ENCODE data around the gene CGRRF1. TPM values are rescaled to one million over a fixed set of nuclear protein-coding genes. Genes with fewer than 3 reads are reported as not detected.
A peak's percentile ranks its signal among the peaks of the same experiment; 100 is the strongest.

CGRRF1 gene
- total and polyA plus RNA-seq, 2 of the 13 experiments (the other 11 are each of a cell fraction or from before 2014, with no cell fraction given): 16.8 to 18.2 TPM

DNA sequence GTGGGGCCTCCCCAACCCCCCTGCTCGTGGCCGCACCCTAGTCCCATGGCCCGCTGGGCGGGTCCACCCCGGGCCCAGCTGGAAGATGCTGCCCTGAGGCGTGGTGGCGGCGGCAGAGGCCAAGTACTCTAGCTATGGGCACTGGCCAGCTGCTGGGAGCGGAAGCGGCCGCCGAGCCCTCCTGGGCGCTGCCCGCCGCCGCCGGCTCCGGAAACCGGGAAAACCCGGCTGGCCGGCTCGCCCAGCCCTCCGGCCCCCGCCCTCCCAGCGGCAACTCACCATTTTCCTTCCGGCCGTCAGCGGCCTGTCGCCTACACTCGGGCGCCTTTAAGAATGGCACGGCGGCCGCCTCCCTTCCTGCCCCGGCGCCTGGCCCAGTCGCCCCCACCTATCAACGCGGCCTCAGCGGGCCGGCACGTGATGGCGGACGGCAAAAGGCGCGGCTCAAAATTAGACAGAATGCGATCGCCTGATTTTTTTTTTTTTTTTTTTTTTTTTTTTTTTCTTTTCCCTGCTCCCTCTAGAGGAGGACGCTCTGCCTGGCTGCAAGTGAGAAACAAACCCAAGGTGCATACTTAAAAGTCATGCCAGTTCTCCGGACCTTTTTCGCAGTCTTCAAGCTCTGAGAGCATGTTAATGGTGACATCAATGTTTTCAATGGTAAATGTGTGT, 20.9 kb upstream of the CGRRF1 start, which contains the start of gene GMFB (continued):
- TF ChIP-seq, protein P1, sequence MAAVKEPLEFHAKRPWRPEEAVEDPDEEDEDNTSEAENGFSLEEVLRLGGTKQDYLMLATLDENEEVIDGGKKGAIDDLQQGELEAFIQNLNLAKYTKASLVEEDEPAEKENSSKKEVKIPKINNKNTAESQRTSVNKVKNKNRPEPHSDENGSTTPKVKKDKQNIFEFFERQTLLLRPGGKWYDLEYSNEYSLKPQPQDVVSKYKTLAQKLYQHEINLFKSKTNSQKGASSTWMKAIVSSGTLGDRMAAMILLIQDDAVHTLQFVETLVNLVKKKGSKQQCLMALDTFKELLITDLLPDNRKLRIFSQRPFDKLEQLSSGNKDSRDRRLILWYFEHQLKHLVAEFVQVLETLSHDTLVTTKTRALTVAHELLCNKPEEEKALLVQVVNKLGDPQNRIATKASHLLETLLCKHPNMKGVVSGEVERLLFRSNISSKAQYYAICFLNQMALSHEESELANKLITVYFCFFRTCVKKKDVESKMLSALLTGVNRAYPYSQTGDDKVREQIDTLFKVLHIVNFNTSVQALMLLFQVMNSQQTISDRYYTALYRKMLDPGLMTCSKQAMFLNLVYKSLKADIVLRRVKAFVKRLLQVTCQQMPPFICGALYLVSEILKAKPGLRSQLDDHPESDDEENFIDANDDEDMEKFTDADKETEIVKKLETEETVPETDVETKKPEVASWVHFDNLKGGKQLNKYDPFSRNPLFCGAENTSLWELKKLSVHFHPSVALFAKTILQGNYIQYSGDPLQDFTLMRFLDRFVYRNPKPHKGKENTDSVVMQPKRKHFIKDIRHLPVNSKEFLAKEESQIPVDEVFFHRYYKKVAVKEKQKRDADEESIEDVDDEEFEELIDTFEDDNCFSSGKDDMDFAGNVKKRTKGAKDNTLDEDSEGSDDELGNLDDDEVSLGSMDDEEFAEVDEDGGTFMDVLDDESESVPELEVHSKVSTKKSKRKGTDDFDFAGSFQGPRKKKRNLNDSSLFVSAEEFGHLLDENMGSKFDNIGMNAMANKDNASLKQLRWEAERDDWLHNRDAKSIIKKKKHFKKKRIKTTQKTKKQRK (IDR thresholded peaks at IDR 0.05; ENCODE audit: low read length): no peak
- TF ChIP-seq ZNF605 (CRISPR knock-in tag; IDR thresholded peaks at IDR 0.05) (peak; percentile 12; the same call in 1 of the 2 replicates), KMT2A (CRISPR knock-in tag; IDR thresholded peaks at IDR 0.05) (peak; percentile 80), SP4 (CRISPR knock-in tag; IDR thresholded peaks at IDR 0.05) (peak; percentile 67), SPEN (CRISPR knock-in tag; IDR thresholded peaks at IDR 0.05; ENCODE audit: low read depth) (peak; percentile 73; the same call in 1 of the 2 replicates), ESRRA (CRISPR knock-in tag; IDR thresholded peaks at IDR 0.05; ENCODE audit: low read depth) (no peak; the same call in 1 of the 2 replicates), BRD4 (CRISPR knock-in tag; IDR thresholded peaks at IDR 0.05) (peak; percentile 60; the same call in 1 of the 2 replicates), POLR2A (IDR thresholded peaks at IDR 0.05; ENCODE audit: insufficient read depth in 1 of 2, low read depth in 2 of 2, low read length in 2 of 2) (peak; percentile 58; a peak in 3 of 4 replicates), SP140L (CRISPR knock-in tag; IDR thresholded peaks at IDR 0.05; ENCODE audit: borderline replicate concordance) (no peak), TAF1 (CRISPR knock-in tag; IDR thresholded peaks at IDR 0.05) (peak; percentile 82), ZNF234 (CRISPR knock-in tag; conservative IDR thresholded peaks at IDR 0.05) (no peak), ARID2 (CRISPR knock-in tag; IDR thresholded peaks at IDR 0.05; ENCODE audit: borderline replicate concordance) (no peak), ZNF24 (IDR thresholded peaks at IDR 0.05) (no peak), ZNF543 (CRISPR knock-in tag; IDR thresholded peaks at IDR 0.05) (0 out of 2 replicates have a peak, but pooled peaks have one; percentile 26), ZBTB21 (CRISPR knock-in tag; IDR thresholded peaks at IDR 0.05) (no peak; the same call in 1 of the 2 replicates), MAF1 (CRISPR knock-in tag; IDR thresholded peaks at IDR 0.05; ENCODE audit: borderline replicate concordance) (no peak), ZNF446 (CRISPR knock-in tag; IDR thresholded peaks at IDR 0.05) (peak; percentile 43; the same call in 1 of the 2 replicates), AGO1 (IDR thresholded peaks at IDR 0.05; ENCODE audit: low read depth, low read length, poor library complexity, severe bottlenecking) (peak; percentile 34), SNAI1 (CRISPR knock-in tag; IDR thresholded peaks at IDR 0.05; ENCODE audit: borderline replicate concordance) (peak; percentile 74), ZNF749 (CRISPR knock-in tag; IDR thresholded peaks at IDR 0.05; ENCODE audit: borderline replicate concordance) (no peak)
- TF ChIP-seq, protein P2, sequence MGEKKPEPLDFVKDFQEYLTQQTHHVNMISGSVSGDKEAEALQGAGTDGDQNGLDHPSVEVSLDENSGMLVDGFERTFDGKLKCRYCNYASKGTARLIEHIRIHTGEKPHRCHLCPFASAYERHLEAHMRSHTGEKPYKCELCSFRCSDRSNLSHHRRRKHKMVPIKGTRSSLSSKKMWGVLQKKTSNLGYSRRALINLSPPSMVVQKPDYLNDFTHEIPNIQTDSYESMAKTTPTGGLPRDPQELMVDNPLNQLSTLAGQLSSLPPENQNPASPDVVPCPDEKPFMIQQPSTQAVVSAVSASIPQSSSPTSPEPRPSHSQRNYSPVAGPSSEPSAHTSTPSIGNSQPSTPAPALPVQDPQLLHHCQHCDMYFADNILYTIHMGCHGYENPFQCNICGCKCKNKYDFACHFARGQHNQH (CRISPR knock-in tag; IDR thresholded peaks at IDR 0.05): peak; percentile 63; the same call in 1 of the 2 replicates
- TF ChIP-seq, protein P3, sequence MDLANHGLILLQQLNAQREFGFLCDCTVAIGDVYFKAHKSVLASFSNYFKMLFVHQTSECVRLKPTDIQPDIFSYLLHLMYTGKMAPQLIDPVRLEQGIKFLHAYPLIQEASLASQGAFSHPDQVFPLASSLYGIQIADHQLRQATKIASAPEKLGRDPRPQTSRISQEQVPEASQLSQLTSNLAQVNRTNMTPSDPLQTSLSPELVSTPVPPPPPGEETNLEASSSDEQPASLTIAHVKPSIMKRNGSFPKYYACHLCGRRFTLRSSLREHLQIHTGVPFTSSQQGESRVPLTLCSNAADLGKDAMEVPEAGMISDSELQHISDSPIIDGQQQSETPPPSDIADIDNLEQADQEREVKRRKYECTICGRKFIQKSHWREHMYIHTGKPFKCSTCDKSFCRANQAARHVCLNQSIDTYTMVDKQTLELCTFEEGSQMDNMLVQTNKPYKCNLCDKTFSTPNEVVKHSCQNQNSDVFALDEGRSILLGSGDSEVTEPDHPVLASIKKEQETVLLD (CRISPR knock-in tag; IDR thresholded peaks at IDR 0.05; ENCODE audit: low read depth): peak; percentile 75
- TF ChIP-seq, protein P4, sequence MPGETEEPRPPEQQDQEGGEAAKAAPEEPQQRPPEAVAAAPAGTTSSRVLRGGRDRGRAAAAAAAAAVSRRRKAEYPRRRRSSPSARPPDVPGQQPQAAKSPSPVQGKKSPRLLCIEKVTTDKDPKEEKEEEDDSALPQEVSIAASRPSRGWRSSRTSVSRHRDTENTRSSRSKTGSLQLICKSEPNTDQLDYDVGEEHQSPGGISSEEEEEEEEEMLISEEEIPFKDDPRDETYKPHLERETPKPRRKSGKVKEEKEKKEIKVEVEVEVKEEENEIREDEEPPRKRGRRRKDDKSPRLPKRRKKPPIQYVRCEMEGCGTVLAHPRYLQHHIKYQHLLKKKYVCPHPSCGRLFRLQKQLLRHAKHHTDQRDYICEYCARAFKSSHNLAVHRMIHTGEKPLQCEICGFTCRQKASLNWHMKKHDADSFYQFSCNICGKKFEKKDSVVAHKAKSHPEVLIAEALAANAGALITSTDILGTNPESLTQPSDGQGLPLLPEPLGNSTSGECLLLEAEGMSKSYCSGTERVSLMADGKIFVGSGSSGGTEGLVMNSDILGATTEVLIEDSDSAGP (CRISPR knock-in tag; IDR thresholded peaks at IDR 0.05; ENCODE audit: borderline replicate concordance): peak; percentile 99

All from HepG2 (cell line).